Kidney tubule cell (primary cell): ENCODE results near the gene LRRC4C.

ENCODE experiments used
- DNase-seq: peaks from one replicate; pipeline ENCODE4 v3.0.0-alpha.2; 2018; ENCODE audit warnings: low spot score

LRRC4C gene

GRCh38 chr11:41323446-41323845 lies 136.0 kb downstream of the LRRC4C start:
- DNase-seq: no peak

DNA sequence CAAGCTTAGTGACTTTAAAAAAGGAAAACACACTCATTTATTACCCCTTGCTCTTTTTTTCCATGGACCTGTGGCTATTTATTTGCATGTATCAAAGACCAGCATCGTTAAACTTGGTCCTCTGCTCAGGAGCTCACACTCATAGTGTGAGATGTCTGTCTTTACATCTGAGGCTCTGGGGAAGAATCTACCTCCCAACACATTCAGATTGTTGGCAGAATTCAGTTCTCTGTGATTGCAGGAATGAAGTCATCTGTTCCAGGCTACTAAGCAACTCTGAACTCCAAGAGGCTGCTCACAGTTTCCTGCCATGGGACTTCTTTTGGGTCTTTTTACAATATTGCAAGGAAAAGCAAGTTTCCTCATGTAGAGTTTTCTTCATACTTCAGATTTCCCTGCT lies 138.8 kb downstream of the LRRC4C start:
- DNase-seq: peak; percentile 23

GRCh38 chr11:41320238-41320637 lies 139.2 kb downstream of the LRRC4C start:
- no peak for DNase-seq

- DNase-seq: no peak
Measured at GRCh38 chr11:41319434-41319833, 140.0 kb downstream of the LRRC4C start.

DNA sequence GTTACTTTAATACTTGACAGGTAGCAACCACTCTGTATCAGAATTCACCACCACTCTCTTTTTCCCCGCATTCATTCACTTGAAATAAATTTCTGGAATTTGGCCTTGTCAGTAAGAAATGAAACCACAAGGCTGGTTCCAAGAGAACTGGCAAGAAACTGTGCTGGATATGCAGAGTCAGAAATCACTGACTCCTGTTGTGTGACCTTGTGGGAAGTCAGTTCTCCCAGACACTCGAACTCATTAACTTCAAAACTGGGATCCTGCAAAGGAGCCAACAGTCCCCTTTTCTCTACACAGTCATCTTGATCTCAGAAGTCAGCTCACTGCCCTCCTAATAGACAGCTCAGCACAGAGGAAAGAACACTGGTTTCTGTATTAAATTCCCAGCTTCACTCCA lies 142.7 kb downstream of the LRRC4C start:
- peak; percentile 84 for DNase-seq

GRCh38 chr11:41313226-41313625 lies 146.2 kb downstream of the LRRC4C start:
- no peak for DNase-seq

DNA sequence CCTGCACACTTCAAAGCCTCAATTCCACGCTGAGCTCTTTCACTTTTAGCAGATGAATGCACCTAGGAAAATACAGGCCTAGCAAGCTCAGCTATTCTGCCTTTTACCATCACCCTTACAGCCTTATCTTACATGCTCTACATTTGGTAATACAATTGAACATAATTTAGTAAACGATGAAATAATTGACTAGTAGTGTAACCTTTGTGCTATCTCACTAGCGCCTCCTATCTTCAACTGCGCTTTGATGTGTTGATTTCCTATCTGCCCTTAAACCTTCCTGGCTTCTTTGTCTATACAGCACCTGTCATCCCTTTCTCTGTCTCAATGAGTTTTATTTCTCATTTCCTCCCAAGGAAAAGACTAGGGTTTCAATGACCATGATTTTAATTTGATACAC lies 149.7 kb downstream of the LRRC4C start:
- no peak for DNase-seq

- no peak for DNase-seq
Measured at GRCh38 chr11:41309111-41309522, 150.3 kb downstream of the LRRC4C start.

DNA sequence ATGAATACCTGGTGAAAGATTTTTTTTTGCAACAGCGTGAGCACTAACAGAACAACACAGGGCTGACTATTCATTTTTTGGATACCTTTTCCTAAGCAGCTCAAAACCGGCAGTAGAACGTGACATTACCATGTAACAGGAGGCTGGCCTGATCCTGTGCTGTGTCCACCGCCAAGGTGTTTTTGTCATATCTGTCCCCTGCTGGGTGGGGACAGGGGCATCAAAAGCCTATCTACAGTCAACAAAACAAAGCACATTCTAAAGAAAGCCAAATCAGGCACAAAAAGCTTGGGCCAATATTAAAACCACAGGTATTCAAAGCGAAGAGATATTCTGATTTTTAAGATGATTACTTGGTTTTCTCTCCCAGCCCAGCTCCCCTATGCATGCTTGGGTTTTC lies 151.2 kb downstream of the LRRC4C start:
- DNase-seq: no peak

GRCh38 chr11:41307296-41308080 lies 152.0 kb downstream of the LRRC4C start:
- no peak for DNase-seq

DNA sequence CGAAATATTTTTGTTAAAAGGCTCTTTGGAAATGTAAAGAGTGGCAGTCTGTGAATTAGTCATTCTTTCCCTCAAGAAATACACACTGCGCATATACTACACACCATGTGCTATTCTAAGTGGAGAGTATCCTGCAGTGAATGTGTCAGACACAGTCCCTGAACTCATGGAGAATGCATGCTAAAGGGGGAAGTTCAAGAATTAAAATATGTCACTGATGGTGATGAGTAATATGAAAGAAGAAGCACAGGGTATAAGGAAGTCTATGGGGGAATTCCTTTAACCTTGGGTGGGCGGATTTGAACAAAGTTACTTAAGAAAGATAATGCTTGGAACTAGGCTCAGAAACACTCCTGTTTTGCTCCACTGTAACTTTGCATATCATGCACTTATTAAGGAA lies 153.0 kb downstream of the LRRC4C start:
- peak; percentile 83 for DNase-seq

- peak; percentile 35 for DNase-seq
Measured at GRCh38 chr11:41301023-41301422, 158.4 kb downstream of the LRRC4C start.

GRCh38 chr11:41289408-41289807 lies 170.0 kb downstream of the LRRC4C start:
- DNase-seq: no peak

- peak; percentile 70 for DNase-seq
Measured at GRCh38 chr11:41286751-41287150, 172.7 kb downstream of the LRRC4C start.

DNA sequence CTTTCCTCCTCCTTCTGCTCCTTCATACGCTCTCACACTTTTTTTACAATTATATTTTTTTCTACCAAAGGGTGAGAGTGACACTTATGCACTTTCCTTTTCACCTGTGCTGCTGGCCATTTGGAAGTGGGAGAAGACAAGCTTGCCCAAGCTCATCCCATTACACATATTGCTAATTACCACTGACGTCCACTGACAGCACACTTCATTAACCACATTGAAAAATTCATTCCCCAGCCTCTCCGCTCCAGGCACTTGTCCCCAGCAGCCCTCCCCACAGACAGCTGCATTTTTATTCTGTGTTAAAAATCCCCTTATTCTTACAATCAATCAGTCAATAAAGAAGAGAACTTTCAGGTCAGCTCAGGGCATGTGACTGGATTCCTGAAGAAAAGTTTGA lies 175.1 kb downstream of the LRRC4C start:
- no peak for DNase-seq

DNA sequence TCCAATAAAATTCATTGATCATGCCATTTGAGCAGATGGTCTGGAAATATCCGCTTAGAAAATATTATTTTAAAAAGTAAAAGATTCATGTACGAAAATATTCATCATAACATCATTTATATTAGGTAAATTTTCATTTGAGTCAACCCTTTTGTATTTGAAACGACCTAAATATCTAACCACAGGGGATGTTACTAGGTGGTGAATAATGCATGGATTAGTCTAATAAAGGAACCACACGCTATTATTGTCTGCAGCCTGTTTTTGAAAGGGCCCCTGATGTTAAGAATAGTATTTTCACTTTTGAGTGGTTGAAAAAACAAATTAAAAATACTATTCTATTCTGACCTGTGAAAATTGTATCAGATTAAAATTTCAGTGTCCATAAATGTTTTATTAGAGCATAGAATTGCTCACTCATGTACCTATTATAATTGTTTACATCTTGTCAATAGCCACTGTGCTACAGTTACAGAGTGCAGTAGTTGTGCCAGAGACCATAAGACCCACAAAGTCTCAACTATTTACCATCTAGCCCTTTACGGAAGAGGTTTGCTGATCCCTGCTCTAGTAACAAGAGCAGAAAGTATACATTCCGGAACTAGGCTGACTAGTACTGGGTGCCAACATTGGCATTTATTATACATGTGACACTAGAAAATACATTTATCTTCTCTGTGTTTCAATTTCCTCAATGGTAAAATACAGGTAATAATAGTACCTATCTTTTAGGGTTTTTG lies 176.1 kb downstream of the LRRC4C start:
- DNase-seq: no peak

DNA sequence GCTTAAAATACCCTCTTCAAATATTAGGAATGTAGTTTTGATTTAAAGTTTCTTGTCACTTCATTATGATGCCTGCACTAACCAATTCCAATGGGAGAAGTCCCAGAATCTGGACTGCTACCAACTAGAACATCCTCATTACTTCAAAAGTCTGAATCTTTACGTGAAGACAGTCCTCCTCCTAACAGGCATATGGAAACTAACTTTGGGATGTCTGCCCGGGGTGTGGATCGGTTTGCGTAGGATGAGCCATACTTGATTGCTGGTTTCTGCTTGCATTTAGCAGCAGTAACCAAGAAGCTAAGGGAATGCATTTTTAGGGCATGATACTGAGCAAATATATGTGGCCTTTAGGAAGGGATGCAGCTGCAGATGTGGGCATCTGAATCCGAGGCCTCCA lies 177.1 kb downstream of the LRRC4C start:
- DNase-seq: no peak

DNA sequence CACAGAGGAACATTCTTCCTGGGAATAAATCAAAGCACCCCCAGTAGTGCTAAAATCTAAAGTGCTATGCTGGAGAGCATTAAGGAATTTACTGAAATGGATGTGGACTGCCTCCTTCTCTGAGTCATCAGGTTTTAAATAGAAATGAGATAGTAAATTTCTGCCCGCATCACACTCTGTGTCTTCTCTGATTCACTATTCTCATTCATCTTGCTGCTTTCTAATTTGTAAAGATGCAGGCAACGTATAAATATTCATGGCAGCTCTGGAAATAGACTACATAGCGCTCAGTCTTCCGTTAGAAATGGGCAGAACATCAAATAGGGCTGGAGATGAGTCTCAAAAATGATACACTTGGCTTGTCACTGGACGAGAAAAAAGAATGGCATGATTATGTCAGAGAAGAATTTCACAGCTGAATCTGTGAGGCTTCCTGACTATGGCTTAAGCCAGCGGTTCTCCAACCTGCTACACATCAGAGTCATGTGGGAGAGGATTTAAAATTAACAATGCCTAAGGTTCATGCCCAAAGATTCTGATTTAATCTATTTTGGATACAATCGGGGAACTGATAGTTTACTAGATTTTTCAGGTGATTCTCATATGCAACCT lies 178.2 kb downstream of the LRRC4C start:
- peak; percentile 87 for DNase-seq

- DNase-seq: no peak
Measured at GRCh38 chr11:41274831-41275230, 184.6 kb downstream of the LRRC4C start.

DNA sequence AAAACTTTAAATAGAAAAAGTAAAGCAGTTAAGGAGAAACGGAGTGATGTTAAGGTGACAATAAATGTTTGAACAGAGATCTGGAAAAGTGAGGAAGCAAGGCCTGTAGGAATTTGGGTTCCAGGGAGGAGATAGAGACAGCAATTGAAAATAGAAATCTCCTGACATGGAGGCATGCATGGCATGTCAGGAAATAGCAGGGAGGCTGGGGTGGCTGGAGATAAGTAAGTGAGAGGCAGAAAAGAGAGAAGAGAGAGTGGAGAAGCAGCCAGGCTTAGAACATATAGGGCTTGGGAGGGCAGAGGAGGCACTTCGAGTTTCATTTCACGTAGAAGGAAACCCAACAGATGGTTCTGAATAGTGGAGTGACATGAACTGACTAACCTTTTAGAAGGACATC lies 185.5 kb downstream of the LRRC4C start:
- no peak for DNase-seq

GRCh38 chr11:41267451-41267850 lies 192.0 kb downstream of the LRRC4C start:
- DNase-seq: no peak

DNA sequence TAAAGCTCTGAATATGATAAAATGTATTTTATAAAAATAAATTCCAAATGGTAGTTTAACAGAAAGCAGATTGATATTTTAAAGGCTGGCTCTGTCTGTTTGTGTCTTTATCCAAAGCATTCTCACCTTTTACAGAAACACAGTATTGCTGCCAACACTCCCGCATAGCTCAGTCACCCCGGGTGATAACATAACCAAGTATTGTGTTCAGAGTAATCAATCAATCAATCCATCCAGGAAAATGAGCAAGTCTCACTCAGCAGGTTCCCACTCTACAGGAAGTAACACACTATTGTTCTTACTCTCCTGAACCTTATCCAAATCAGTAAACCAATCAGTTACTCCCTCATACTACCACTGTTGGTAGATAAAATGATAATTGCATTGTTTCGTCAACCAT lies 203.4 kb downstream of the LRRC4C start:
- DNase-seq: no peak

DNA sequence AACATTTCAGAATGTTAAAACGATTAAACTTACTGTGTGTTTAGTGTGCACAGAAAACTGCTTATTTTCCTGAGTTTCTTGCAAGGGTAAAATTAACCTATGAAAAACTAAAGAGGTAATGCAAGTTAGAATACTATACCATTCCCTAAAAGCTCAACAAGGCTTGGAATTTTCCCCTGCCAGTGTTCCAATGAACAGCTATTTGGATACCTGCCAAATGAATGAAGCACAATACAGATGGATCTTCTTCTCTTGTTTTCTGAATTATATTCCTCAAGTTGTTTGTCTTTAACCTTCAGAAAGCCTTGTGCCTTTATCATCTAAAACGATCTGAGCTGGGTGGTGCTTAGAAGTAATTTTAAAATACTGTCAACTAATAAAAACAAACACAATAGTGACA lies 204.5 kb downstream of the LRRC4C start:
- no peak for DNase-seq
